HG03159 (cell line): Measurements from ENCODE around the gene AFF2.
A peak's percentile ranks its signal among the peaks of the same experiment; 100 is the strongest.
"Not testable (repeated sequence)": the region's sequence is repeated elsewhere in the genome, so short reads cannot be mapped to it uniquely, and the experiment has no call there.

Experiments
- ATAC-seq: cut with Tn5 transposase; IDR thresholded peaks from one replicate; pipeline ENCODE4 v1.9.1; 2021; ENCODE audit warnings: mild to moderate bottlenecking, moderate library complexity; ENCODE audit not compliant: unreplicated experiment

The AFF2 gene

GRCh38 chrX:148906628-148907027, 406.2 kb downstream of the AFF2 start:
- not testable (repeated sequence) for ATAC-seq

- ATAC-seq: no peak
These were observed 409.3 kb downstream of the AFF2 start for GRCh38 chrX:148909758-148910157.

GRCh38 chrX:148913971-148914370, 413.6 kb downstream of the AFF2 start:
- no peak for ATAC-seq

- ATAC-seq: peak; percentile 69
These were observed 414.4 kb downstream of the AFF2 start for GRCh38 chrX:148914783-148915182.

- no peak for ATAC-seq
These were observed 415.1 kb downstream of the AFF2 start for GRCh38 chrX:148915474-148915873.

- no peak for ATAC-seq
These were observed 417.0 kb downstream of the AFF2 start for GRCh38 chrX:148917441-148917840.

GRCh38 chrX:148923631-148924030, 423.2 kb downstream of the AFF2 start:
- ATAC-seq: no peak

- no peak for ATAC-seq
These were observed 426.0 kb downstream of the AFF2 start for GRCh38 chrX:148926371-148926770.

- ATAC-seq: no peak
These were observed 428.4 kb downstream of the AFF2 start for GRCh38 chrX:148928811-148929210.

- ATAC-seq: no peak
These were observed 429.3 kb downstream of the AFF2 start for GRCh38 chrX:148929686-148930085.

GRCh38 chrX:148930206-148930729, 429.9 kb downstream of the AFF2 start:
- no peak for ATAC-seq

- no peak for ATAC-seq
These were observed 433.5 kb downstream of the AFF2 start for GRCh38 chrX:148933881-148934280.

GRCh38 chrX:148938348-148938747, 437.9 kb downstream of the AFF2 start:
- no peak for ATAC-seq

- no peak for ATAC-seq
These were observed 440.1 kb downstream of the AFF2 start for GRCh38 chrX:148940411-148940996.

GRCh38 chrX:148942754-148943153, 442.3 kb downstream of the AFF2 start:
- no peak for ATAC-seq

- no peak for ATAC-seq
These were observed 447.1 kb downstream of the AFF2 start for GRCh38 chrX:148947399-148947975.

GRCh38 chrX:148956352-148956751, 455.9 kb downstream of the AFF2 start:
- ATAC-seq: no peak

- no peak for ATAC-seq
These were observed 458.5 kb downstream of the AFF2 start for GRCh38 chrX:148958901-148959300.

GRCh38 chrX:148960060-148960459, 459.6 kb downstream of the AFF2 start:
- ATAC-seq: no peak

- no peak for ATAC-seq
These were observed 461.6 kb downstream of the AFF2 start for GRCh38 chrX:148961985-148962384.

GRCh38 chrX:148976571-148977400, 476.4 kb downstream of the AFF2 start:
- no peak for ATAC-seq

GRCh38 chrX:148979786-148980185, 479.4 kb downstream of the AFF2 start:
- ATAC-seq: no peak
